ENCODE data around the gene COG5. TPM values are rescaled to one million over a fixed set of nuclear protein-coding genes. Genes with fewer than 3 reads are reported as not detected.

Gene COG5
- total RNA-seq, 4 donors from 2014 or later = 20.8 to 49.7 (median 25.7) TPM

DNA sequence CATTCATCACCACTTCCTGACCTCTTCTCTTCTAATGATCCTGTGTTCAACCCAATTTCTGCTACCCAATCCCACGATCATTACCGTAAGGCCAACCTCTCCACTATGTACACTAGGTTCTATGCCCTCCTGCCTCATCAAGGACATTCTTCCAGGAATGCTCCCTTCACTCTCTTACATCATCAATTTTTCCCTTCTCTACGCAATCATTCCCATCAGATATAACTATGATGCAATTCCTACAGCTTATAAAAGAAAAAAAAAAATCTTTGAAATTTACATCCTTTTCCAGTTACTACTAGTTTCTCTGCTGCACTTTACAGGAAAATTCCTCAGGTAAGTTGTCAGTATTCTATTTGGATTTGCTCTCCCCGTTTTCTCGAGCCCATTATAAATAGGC, 124.7 kb downstream of the COG5 start:
- Histone ChIP-seq H3K9me3 (no peaks in the 10 kb centered on the region), H3K36me3 (no peaks in the 10 kb centered on the region), H3K4me3 (no peak overlapping the region), H3K4me1 (peaks cover 0 to 4% of the 10 kb centered on the region in 2 donors), H3K27ac (no peak overlapping the region), H3K27me3 (no peaks in the 10 kb centered on the region)
- intact Hi-C loops (cut with DNase I; ENCODE audit: low total_unique reads) (no loop called here), in situ Hi-C loops (cut with MboI; ENCODE audit: low sequenced_read_pairs in 4 of 4) (no loop called here)
- DNase-seq (no peak), ATAC-seq (no peak)
- no peak for TF ChIP-seq POLR2A (IDR thresholded peaks at IDR 0.05)
- TF ChIP-seq, protein P1, sequence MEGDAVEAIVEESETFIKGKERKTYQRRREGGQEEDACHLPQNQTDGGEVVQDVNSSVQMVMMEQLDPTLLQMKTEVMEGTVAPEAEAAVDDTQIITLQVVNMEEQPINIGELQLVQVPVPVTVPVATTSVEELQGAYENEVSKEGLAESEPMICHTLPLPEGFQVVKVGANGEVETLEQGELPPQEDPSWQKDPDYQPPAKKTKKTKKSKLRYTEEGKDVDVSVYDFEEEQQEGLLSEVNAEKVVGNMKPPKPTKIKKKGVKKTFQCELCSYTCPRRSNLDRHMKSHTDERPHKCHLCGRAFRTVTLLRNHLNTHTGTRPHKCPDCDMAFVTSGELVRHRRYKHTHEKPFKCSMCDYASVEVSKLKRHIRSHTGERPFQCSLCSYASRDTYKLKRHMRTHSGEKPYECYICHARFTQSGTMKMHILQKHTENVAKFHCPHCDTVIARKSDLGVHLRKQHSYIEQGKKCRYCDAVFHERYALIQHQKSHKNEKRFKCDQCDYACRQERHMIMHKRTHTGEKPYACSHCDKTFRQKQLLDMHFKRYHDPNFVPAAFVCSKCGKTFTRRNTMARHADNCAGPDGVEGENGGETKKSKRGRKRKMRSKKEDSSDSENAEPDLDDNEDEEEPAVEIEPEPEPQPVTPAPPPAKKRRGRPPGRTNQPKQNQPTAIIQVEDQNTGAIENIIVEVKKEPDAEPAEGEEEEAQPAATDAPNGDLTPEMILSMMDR (IDR thresholded peaks at IDR 0.05 in 4 of 5, conservative IDR thresholded peaks at IDR 0.05 in 1 of 5) = no peak

DNA sequence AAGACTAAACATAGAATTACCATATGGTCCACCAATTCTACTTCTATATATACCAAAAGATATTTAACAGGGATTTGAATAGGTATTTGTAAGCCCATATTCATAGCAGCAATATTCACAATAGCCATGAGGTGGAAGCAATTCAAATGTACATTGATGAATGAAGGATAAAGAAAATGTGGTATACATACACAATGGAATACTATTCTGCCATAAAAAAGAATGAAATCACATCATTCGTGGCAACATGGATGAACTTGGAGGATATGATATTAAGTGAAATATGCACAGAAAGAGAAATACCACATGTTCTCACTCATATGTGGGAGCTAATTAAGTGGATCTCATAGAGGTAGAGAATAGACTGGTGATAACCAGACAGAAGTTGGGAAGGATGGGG, 128.0 kb downstream of the COG5 start:
- Histone ChIP-seq H3K4me1 (peaks cover 8 to 16% of the 10 kb centered on the region in 2 donors), H3K27me3 (no peaks in the 10 kb centered on the region), H3K4me3 (no peak overlapping the region), H3K36me3 (no peaks in the 10 kb centered on the region), H3K27ac (no peak overlapping the region), H3K9me3 (no peaks in the 10 kb centered on the region)
- TF ChIP-seq POLR2A (IDR thresholded peaks at IDR 0.05) = no peak
- TF ChIP-seq, protein P1 (IDR thresholded peaks at IDR 0.05 in 4 of 5, conservative IDR thresholded peaks at IDR 0.05 in 1 of 5) = no peak
- in situ Hi-C loops (cut with MboI; ENCODE audit: low sequenced_read_pairs in 4 of 4) = no loop called here
- ATAC-seq (no peak), DNase-seq (no peak)
- intact Hi-C loops (cut with DNase I; ENCODE audit: low total_unique reads) = no loop called here

- H3K27ac ChIP-seq = peak overlapping the region in 1 of 4 donors; percentile 8
- no peak overlapping the region for H3K4me3 ChIP-seq
- no peaks in the 10 kb centered on the region for H3K27me3 ChIP-seq
- intact Hi-C loops (cut with DNase I; ENCODE audit: low total_unique reads) = no loop called here
- DNase-seq (no peak), ATAC-seq (peak; percentile 65 to 98)
- no peaks in the 10 kb centered on the region for H3K9me3 ChIP-seq
- H3K4me1 ChIP-seq = peaks cover 12 to 21% of the 10 kb centered on the region in 2 donors
- in situ Hi-C loops (cut with MboI; ENCODE audit: low sequenced_read_pairs in 4 of 4) = no loop called here
- TF ChIP-seq, protein P1 (IDR thresholded peaks at IDR 0.05 in 4 of 5, conservative IDR thresholded peaks at IDR 0.05 in 1 of 5) = no peak
- no peak for TF ChIP-seq POLR2A (IDR thresholded peaks at IDR 0.05)
- no peaks in the 10 kb centered on the region for H3K36me3 ChIP-seq
Measured at GRCh38 chr7:107432261-107432660, 131.5 kb downstream of the COG5 start.

GRCh38 chr7:107430057-107430456, 133.7 kb downstream of the COG5 start:
- in situ Hi-C loops (cut with MboI; ENCODE audit: low sequenced_read_pairs in 4 of 4) (no loop called here), intact Hi-C loops (cut with DNase I; ENCODE audit: low total_unique reads) (no loop called here)
- ATAC-seq = no peak

More at GRCh38 chr7:107430057-107430456, 133.7 kb downstream of the COG5 start:
- H3K4me1 ChIP-seq = peaks cover 15 to 23% of the 10 kb centered on the region in 2 donors
- no peaks in the 10 kb centered on the region for H3K36me3 ChIP-seq
- H3K9me3 ChIP-seq = no peaks in the 10 kb centered on the region
- H3K4me3 ChIP-seq = no peak overlapping the region
- TF ChIP-seq, protein P1 (IDR thresholded peaks at IDR 0.05 in 4 of 5, conservative IDR thresholded peaks at IDR 0.05 in 1 of 5) = no peak
- no peak for TF ChIP-seq POLR2A (IDR thresholded peaks at IDR 0.05)
- H3K27ac ChIP-seq = no peak overlapping the region
- H3K27me3 ChIP-seq = no peaks in the 10 kb centered on the region
- DNase-seq = no peak
